Measurements from ENCODE around the gene LEFTY1.

DNA sequence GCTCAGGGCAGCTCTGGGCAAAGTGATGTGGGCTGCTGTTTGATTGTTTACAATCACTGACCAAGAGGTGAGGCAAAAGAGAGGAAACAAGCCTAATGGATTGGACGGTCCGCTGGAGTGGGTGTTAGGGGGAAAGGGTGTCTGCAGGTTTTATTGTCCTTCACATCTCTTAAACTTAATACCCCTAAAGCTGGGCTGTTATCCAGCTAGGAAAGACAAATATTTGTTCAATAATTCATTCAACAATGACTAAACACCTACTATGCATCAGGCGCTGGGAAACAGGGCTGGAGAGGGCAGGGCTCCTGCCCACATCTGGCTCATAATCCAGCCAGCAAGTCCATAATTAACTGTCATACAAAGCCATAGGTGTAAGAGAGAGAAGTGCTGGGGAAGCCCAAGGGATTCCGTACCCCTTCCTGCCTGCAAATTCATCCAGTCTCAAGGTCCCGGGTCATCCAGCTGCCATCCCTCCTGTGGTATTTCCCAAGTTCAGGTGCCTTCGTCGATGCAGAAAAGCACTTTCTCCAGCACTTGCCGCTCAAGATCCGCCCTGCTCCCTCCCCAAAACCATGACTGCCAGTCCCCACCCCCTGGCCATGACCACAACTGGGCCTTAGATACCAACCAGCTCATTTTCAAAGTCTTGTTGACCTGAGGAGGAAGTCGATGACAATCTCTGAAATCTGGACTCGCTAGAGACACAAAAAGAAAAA, 17.4 kb downstream of the LEFTY1 start:
- TF ChIP-seq CTCF (IDR thresholded peaks at IDR 0.05; ENCODE audit: poor library complexity) = no peak
- TF ChIP-seq EZH2 (IDR thresholded peaks at IDR 0.05; ENCODE audit: borderline replicate concordance) = no peak
- no peak for TF ChIP-seq EZH2phosphoT487 (IDR thresholded peaks at IDR 0.05; ENCODE audit: low read depth, severe bottlenecking, unreplicated experiment)

Data from hepatocyte (in vitro differentiated cells).